HG03575 (cell line): Measurements from ENCODE around the gene ZNF487.
"Not testable (repeated sequence)": the region's sequence is repeated elsewhere in the genome, so short reads cannot be mapped to it uniquely, and the experiment has no call there.

Experiments used
- ATAC-seq: cut with Tn5 transposase; IDR thresholded peaks from one replicate; pipeline ENCODE4 v1.9.1; 2021; ENCODE audit not compliant: unreplicated experiment, insufficient number of reproducible peaks, low FRiP score; ENCODE audit errors: extremely low read depth

The ZNF487 gene

DNA sequence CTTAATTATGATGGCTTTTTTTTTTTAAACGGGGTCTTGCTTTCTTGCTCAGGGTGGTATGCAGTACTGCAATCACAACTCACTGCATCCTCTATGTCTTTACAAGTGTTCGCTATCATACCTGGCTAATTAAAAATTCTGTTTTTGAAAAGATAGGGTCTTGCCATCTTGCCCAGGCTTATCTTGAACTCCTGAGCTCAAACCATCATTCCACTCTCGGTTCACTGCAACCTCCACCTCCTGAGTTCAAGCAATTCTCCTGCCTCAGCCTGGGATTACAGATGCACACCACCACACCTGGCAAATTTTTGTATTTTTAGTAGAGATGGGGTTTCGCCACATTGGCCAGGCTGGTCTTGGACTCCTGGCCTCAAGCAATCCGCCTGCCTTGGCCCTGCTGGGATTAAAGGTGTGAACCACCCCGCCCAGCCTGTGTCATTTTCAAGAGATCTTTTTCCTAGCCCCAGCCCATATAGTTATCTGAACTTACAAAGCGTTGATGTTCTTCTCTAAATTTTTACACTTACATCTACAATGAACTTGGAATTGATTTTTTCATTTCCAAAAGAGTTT lies 33.9 kb upstream of the ZNF487 start:
- no peak for ATAC-seq

DNA sequence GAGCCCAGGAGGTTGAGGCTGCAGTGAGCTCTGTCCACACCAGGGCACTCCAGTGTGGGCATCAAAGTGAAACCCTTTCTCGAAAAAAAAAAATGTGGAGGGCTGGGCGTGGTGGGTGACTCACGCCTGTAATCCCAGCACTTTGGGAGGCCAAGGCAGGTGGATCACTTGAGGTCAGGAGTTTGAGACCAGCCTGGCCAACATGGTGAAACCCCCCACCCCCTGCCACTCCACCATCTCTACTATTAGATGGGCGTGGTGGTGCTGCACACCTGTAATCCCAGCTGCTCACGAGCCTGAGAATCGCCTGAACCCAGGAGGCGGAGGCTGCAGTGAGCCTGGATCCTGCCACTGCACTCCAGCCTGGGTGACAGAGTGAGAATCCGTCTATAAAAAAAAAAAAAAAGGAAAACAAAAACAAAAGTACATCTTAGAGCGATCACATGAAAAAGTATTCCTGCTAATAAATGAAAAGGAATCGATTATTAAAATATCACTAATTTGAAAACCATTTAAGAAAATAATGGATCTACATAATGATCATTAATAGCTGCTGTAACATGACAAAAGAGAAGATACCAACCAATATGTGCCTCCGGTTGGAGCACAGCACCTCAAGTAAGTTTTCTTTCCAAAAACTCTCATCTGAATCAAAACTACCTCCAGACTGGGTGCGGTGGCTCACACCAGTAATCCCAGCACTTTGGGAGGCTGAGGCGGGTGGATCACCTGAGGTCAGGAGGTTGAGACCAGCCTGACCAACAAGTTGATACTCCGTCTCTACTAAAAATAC lies 32.8 kb upstream of the ZNF487 start:
- ATAC-seq, result no peak

DNA sequence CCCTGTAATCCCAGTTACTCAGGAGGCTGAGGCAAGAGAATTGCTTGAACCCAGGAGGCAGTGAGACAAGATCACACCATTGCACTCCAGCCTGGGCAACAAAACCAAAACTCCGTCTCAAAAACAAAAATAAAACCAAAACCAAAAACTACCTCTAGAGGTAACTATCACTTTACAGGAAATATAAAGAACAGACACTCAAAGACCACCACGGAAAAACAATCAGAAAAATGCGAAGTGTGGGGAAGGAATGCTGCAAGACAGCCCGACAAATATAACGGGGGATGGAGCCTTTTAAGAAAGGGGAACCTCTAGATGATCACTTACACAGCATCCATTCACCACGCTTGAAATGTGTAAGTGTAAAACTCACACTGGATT lies 32.2 kb upstream of the ZNF487 start:
- no peak for ATAC-seq

GRCh38 chr10:43407148-43407575 lies 29.7 kb upstream of the ZNF487 start:
- ATAC-seq, result no peak

GRCh38 chr10:43407576-43408330 lies 29.2 kb upstream of the ZNF487 start:
- peak; percentile 39 for ATAC-seq

DNA sequence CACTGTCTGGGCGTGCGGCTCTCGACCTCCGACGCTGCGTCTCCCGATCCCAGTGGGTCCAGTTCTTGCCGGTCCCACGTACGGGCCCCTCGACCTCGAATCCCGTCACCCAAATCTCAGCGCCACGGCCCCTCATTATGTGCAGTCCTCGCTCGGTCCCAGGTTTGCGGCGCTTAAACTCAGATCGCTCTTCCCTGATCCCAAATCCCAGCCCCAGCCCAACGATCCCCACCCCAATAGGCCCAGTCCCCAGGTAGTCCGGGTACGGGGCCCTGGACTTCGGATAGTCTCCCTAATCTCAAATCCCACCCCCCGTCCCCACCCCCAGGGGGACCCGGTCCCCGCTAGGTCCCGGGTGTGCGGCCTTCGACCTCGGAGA lies 28.6 kb upstream of the ZNF487 start:
- no peak for ATAC-seq

GRCh38 chr10:43408710-43409384 lies 28.1 kb upstream of the ZNF487 start, which contains the start of gene HNRNPF:
Gene HNRNPF (minus strand): TSS chr10:43409186. CDS start chr10:43387884, 21,302 bp downstream.
- peak; percentile 28 for ATAC-seq

DNA sequence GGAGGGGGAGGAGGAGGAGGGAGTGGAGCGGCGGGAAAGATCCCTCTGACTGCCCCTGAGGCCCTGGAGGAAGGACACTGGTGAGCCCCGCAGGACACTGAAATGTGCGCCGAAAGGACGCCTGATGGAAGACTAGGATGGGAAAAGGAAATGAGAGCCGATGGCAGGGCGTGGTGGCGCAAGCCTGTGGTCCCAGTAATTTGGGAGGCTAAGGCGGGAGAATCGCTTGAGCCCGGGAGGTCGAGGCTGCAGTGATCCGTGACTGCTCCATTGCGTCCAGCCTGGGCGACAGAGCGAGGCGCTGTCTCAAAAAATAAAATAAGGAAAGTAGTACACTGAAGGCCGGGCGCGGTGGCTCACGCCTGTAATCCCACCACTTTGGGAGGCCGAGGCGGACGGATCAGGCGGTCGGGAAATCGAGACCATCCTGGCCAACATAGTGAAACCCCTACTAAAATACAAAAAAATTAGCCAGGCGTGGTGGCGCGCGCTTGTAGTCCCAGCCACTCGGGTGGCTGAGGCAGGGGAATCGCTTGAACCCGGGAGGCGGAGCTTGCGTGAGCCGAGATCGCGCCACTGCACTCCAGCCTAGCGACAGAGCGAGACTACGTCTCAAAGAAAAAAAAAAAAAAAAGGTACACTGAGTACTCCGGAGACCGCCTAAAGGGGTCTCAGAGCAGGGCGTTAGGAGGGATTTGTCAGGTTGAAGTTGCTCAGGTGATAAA lies 27.4 kb upstream of the ZNF487 start:
- no peak for ATAC-seq

GRCh38 chr10:43410345-43410744 lies 26.6 kb upstream of the ZNF487 start:
- no peak for ATAC-seq

DNA sequence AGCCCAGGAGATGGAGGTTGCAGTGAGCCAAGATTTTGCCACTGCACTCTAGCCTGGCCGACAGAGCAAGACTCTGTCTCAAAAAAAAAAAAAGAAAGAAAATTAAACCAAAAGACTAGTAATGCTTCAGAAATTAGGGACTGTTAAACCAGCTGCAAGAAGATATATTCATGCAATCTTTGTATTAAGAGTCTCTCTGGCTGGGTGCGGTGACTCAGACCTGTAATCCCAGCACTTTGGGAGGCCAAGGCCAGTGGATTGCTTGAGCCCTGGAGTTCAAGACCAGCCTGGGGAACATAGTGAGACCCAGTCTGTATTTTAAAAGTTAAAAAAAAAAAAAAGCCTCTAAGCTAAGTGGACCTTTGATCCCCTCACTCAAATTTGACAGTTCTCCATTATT lies 25.4 kb upstream of the ZNF487 start:
- no peak for ATAC-seq

- ATAC-seq, result no peak
Measured at GRCh38 chr10:43415544-43415943, 21.4 kb upstream of the ZNF487 start.

DNA sequence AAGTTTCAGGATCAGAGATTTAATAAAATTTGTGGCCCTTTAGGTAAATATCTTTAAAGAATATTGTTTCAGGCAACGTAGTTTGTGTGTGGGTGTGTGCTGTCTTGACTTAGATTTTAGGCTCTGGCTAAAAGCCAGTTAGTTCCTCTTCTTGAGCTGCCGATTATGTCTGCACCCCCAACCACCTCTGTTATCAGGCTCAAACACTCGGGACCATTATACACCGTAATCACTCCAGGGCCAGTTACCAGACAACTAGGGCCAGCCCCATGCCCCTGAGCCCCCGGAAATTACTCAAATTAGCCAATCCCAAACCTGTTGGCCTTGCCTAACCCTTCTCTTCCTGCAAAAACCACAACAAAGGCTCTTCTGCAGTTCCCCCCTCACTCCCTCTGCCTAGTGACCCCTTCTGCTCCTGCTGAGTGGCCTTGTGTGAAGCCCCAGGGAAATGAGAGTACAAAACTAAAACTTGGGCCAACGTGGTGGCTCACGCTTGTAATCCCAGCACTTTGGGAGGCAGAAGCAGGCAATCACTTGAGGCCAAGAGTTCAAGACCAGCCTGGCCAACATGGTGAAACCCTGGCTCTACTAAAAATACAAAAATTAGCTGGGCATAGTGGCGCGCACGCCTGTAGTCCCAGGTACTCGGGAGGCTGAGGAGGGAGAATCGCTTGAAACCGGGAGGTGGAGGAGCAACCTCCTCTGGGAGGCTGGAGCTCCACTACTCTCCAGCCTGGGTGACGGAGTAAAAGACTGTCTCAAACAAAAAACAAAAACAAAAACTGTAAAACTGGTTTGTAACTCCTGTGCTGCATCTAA lies 18.8 kb upstream of the ZNF487 start:
- ATAC-seq, result no peak

DNA sequence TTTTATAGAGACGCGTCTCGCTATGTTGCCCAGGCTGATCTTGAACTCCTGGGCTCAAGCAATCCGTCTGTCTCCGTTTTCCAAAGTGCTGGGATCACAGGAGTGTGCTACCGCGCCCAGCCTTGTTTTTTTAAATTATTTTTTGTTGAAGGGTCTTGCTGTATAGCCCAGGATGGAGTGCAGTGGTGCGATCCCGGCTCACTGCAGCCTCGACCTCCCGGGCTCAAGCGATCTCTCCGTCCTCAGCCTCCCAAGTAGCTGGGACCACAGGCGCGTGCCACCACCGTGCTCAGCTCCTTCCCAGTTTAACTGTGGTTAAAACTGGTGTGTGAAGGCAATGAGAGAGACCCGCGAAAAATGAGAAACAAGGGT lies 16.9 kb upstream of the ZNF487 start:
- ATAC-seq, result no peak

DNA sequence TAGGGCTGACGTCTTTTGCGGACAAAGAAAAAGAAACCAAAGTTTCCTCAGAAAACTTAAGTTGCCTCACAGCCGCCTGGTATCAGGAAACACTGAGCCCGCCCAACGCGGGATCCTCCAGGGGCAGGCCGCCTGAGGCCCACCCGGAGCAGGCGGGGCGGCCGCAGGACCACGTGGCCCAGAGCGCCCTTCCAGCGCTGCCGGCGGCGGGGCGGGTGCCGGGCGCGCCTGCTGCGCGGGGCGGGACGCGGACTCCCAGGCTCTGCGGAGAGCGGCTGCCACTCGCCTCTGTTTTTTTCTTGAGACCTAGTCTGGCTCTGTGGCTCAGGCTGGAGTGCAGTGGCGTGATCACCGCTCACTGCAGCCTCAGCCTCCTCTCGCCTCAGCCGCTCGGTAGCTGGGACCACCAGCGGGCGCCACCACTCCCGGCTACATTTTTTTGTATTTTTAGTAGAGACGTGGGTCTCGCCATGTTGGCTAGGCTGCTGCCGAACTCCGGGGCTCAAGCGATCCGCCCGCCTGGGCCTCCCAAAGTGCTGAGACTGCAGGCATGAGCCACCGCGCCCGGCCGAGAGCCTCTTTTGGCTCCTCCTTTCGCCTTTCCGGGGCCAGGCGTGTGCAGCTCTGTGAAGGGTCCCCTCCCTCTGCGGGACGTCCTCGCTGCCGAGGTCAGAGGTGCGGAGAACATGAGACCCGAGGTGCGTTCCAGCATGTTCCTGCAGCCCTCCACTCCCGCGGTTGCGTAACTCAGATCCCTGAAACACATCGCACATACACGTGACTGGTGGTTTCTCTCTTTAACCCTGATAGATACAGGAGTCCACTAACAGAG lies 16.3 kb upstream of the ZNF487 start:
- ATAC-seq, result peak; percentile 35

DNA sequence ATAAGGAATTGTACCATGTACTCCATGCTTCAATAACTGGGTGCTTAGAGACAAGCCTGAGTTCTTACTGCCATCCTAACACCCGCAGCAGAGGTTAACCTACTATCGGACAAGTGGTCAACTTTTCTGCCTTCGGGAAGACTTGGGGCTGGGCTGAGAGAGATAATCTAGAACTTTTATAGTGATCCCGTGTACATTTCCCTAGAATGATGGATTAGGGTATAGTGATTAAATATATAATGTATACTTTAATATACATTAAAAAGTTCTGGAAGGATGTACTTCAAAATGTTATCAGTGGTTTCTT lies 15.8 kb upstream of the ZNF487 start:
- no peak for ATAC-seq

- no peak for ATAC-seq
Measured at GRCh38 chr10:43421519-43421918, 15.4 kb upstream of the ZNF487 start.

- ATAC-seq, result not testable (repeated sequence)
Measured at GRCh38 chr10:43421944-43422343, 15.0 kb upstream of the ZNF487 start.

DNA sequence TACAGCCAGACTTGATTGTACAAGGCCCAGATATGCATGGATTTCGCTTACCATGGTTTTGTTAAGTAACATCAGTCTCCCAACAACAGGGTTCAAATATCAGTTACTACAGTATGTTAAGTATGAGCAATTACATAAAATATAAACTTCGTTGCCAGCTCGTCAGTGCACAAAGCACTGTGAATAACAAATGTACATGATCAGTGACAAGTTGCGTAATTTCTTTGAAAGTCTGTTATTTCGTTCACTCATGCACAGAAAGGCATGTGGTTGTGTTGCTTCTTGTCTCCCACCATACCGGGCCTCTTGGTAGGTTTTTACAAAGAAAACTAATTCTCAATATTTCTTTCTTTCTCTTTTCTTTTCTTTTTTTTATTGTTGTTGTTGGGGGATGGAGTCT lies 12.5 kb upstream of the ZNF487 start:
- no peak for ATAC-seq
